GM21367 (cell line): ENCODE results near the gene SPATA9.
"Not testable (repeated sequence)": the region's sequence is repeated elsewhere in the genome, so short reads cannot be mapped to it uniquely, and the experiment has no call there.

ENCODE experiments used
- ATAC-seq: cut with Tn5 transposase; IDR thresholded peaks from one replicate; pipeline ENCODE4 v1.9.1; 2021; ENCODE audit not compliant: unreplicated experiment

The SPATA9 gene

GRCh38 chr5:95646569-95647431 lies 36.0 kb downstream of the SPATA9 start, which contains the start of gene RFESD:
Gene RFESD (plus strand): TSS chr5:95646777. CDS start chr5:95652272, 5,495 bp downstream.
- ATAC-seq, result peak; percentile 93

DNA sequence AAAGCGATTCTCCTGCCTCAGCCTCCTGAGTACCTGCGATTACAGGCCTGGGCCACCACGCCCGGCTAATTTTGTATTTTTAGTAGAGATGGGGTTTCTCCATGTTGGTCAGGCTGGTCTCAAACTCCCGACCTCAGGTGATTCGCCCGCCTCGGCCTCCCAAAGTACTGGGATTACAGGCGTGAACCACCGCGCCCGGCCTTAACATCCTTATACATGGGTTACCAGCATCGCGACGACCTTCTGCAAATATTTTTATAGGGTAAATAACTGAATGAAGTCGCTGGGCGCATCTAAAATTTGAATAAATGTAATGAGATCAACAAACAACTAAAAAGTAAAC lies 36.6 kb downstream of the SPATA9 start:
- not testable (repeated sequence) for ATAC-seq

- ATAC-seq, result peak; percentile 44
These were observed 38.3 kb downstream of the SPATA9 start for GRCh38 chr5:95644351-95645042.

DNA sequence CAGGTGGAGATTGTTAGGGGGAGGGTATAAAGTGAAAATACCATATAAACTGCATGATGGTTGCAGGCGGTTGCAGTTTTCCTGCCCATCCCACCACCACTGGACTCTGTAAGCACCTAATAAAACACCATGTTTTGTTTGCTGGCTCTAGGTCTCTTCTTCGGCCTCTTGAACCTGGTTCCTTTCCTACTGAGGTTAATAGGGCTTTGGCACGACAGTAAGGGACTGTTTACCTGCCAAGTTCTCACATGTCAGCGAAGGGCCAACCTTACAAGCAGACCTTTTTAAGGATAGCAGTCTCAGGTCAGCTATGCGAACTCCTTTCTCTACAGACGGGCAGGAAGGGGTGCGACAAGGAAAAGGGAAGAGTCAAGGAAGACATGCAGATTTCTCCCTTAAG lies 39.6 kb downstream of the SPATA9 start:
- ATAC-seq, result no peak

DNA sequence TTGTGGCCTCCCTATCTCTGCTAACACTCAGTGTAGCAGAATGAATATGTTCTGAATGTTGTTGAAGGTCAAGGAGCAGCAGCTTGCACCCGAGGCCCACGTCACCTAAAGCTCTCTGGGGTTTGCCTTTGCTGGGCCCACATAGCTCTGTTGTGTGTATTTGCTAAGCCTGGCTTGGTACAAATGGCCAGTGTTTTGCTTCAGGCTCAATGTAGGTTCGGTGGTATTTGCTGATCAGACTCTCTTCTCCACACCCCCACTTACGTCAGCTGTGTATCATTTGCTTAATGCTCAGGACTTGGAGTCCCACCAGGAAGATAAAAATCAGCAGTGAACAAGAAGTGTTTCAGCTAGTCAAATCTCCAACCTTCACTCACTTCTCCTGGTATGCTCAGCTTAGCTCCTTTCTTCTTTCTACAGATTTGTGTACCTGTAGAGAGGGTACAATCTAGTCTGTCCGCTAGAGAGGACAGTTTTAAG lies 41.0 kb downstream of the SPATA9 start:
- no peak for ATAC-seq

- ATAC-seq, result no peak
These were observed 44.2 kb downstream of the SPATA9 start for GRCh38 chr5:95638632-95639031.

- no peak for ATAC-seq
These were observed 48.7 kb downstream of the SPATA9 start for GRCh38 chr5:95634081-95634480.

DNA sequence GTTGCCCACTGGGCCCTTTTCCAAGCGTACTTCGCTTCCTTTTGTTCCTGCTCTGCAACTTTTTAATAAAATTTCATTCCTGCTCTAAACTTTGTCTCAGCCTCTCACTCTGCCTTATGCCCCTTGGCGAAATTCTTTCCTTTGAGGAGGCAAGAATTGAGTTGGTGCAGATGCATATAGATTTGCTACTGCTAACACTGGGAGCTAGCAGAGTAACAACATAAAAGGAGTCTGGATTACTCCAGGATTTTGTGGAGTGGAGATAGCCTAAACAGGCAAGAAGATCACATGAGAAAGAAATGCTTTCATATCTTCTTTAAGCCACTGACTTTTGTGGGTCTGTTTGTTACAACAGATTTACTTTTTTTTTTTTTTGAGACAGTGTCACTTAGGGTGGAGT lies 49.1 kb downstream of the SPATA9 start:
- no peak for ATAC-seq

DNA sequence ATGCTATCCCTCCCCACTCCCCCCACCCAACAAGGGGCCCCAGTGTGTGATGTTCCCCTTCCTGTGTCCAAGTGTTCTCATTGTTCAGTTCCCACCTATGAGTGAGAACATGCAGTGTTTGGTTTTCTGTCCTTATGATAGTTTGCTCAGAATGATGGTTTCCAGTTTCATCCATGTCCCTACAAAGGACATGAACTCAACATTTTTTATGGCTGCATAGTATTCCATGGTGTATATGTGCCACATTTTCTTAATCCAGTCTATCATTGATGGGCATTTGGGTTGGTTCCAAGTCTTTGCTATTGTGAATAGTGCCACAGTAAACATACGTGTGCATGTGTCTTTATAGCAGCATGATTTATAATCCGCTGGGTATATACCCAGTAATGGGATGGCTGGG lies 49.8 kb downstream of the SPATA9 start:
- not testable (repeated sequence) for ATAC-seq

DNA sequence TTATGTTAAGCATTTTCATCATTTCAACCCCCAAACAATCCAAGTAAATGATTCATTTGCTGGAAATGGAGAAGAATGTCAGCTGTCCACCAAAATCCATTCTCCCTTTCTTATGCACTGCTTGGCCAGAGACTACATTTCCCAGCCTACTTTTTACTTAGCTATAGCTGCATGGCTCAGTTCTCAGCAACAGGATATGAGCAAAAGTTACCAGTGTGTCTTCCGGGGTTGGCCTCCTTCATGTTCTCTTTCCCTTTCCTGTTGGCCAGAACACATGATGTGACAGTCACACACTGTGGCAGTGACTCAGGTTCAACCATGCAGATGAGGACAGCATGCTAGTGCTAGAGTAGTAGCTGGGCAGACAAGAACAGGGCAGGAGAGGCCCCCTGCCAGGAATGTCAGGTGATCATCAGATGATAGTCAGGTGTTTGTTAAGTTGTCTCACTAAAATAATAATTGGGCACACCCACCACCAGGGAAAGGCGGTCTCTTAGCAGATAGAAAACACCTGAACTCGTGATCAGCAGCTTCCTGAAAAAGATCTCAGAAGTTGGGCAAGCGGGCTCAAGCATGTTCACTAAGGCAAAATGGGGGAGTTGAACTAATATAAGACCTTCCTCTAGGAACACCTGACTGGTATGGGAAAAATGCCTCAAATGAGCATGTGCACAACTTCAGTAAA lies 50.7 kb downstream of the SPATA9 start:
- peak; percentile 96 for ATAC-seq

GRCh38 chr5:95631255-95631958 lies 51.4 kb downstream of the SPATA9 start:
- no peak for ATAC-seq

DNA sequence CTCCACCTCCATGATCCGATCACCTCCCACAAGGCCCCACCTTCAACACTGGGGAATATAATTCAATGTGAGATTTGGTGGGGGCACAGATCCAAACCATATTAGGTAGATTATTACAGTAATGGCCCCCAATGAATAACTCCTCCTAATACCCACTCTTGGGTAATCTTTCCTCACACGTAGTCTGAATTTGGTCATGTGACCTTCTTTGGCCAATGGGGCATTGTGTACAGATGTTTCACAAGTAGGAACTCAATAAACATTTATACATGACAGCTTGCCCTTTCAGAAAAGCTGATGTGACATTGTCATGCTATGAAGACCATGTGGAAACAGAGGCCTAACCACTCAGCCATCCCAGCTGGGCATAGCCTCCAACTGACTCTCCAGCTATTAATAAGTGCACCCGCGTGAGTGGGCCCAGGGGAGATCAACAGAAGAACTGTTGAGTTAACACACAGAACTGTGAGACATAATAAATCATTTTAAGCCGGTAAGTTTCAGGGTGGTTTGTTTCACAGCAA lies 52.3 kb downstream of the SPATA9 start:
- no peak for ATAC-seq

GRCh38 chr5:95628933-95629332 lies 53.9 kb downstream of the SPATA9 start:
- ATAC-seq, result no peak

- ATAC-seq, result no peak
These were observed 54.6 kb downstream of the SPATA9 start for GRCh38 chr5:95627971-95628810.

DNA sequence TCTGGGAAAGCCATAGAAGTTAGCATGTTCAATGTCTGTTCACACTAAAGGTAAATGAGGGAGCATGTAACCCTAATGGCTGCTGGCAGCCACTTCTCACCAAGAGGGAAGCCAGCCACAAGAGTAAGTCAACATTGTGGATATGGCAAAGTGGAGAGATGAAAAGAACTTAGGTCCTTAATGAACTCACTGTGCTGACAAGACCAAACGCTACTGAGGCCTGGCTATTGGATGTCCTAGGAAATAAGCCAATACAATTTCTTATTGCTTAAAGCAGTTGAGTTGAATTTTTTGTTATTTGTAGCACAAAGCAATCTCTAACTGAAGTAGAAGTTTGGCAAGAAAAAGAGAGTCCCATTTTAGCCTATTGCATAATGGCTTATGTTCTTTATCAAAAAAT lies 56.1 kb downstream of the SPATA9 start:
- ATAC-seq, result no peak

DNA sequence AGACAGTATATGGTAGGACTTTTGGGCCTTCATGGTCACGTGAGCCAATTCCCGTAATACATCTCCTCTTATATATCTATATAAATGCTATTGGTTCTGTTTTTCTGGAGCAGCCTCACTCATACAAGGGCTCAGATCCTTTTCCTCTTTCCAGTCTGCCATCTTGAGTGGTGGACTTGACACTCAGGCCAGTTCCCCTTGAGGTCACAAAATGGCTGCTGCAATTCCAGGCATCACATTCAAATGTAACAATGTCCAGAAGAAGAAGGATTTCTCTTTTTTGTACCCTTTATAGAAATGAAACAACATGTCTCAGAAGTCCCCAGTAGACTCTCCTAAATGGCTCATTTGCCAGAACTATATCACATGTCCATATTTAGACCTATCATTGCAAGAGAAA lies 58.4 kb downstream of the SPATA9 start:
- ATAC-seq, result no peak

DNA sequence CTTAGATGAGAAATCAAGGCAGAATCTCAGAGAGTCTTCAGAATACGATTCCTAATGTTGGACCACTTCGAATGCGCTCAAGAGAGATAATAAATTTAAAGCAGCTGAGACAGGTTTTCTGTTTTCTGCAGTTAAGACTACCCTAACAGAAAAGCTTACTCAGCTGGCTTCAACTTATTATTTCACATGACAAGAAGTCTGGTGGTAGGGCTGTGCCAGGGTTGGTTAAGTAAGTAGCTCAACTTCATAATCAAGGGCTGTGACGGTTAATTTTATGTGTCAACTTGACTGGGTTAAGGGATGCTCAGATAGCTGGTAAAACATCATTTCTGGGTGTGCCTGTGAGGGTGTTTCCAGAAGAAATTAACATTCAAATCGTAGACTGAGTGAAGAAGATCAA lies 59.1 kb downstream of the SPATA9 start:
- ATAC-seq, result no peak

GRCh38 chr5:95621839-95622629 lies 60.8 kb downstream of the SPATA9 start:
- no peak for ATAC-seq
